Mesendoderm (in vitro differentiated cells): ENCODE measurements around the gene MAST4.

Source experiments
- DNase-seq: peaks from one replicate; pipeline ENCODE4 v3.0.0; 2013
- H2AK5ac ChIP-seq: 2 replicates; pipeline ENCODE4 v1.6.1; 2013; ENCODE audit warnings: low read length, inconsistent platforms
- H2BK120ac ChIP-seq: 2 replicates; pipeline ENCODE4 v1.6.1; 2013; ENCODE audit warnings: low read depth, mild to moderate bottlenecking, low read length, moderate library complexity, mixed read lengths
- H2BK15ac ChIP-seq: replicated peaks from 2 replicates; pipeline ENCODE4 v1.6.1; 2013; ENCODE audit warnings: low read depth, mild to moderate bottlenecking, moderate library complexity
- H2BK5ac ChIP-seq: 2 replicates; pipeline ENCODE4 v1.6.1; 2013; ENCODE audit warnings: low read length, inconsistent platforms
- H3K18ac ChIP-seq: 2 replicates; pipeline ENCODE4 v1.6.1; 2013; ENCODE audit warnings: mild to moderate bottlenecking, low read length, mixed read lengths
- H3K23ac ChIP-seq: one replicate; pipeline ENCODE4 v1.6.1; 2013; ENCODE audit warnings: low read length
- H3K27ac ChIP-seq: 2 replicates; pipeline ENCODE4 v1.5.1; 2013; ENCODE audit warnings: low read depth, mild to moderate bottlenecking, inconsistent platforms, low read length, moderate library complexity
- H3K27me3 ChIP-seq: 2 replicates; pipeline ENCODE4 v1.6.1; 2013; ENCODE audit warnings: low read length, control low read depth, mild to moderate bottlenecking, inconsistent platforms; ENCODE audit not compliant: insufficient read depth, poor library complexity
- H3K36me3 ChIP-seq: 2 replicates; pipeline ENCODE4 v1.6.1; 2013; ENCODE audit warnings: low read length, inconsistent platforms; ENCODE audit not compliant: control insufficient read depth, insufficient read depth
- H3K4ac ChIP-seq: one replicate; pipeline ENCODE4 v1.6.1; 2013; ENCODE audit warnings: low read depth, mild to moderate bottlenecking, low read length, moderate library complexity
- H3K4me1 ChIP-seq: 2 replicates; pipeline ENCODE4 v1.6.1; 2013; ENCODE audit warnings: low read depth, low read length, inconsistent platforms; ENCODE audit not compliant: control insufficient read depth
- H3K4me2 ChIP-seq: 2 replicates; pipeline ENCODE4 v1.6.1; 2013; ENCODE audit warnings: low read length
- H3K4me3 ChIP-seq: 2 replicates; pipeline ENCODE4 v1.5.1; 2013; ENCODE audit warnings: mild to moderate bottlenecking, low read length
- H3K56ac ChIP-seq: one replicate; pipeline ENCODE4 v1.6.1; 2013; ENCODE audit warnings: low read length
- H3K79me1 ChIP-seq: 2 replicates; pipeline ENCODE4 v1.6.1; 2013; ENCODE audit warnings: low read length, inconsistent platforms
- H3K79me2 ChIP-seq: 2 replicates; pipeline ENCODE4 v1.6.1; 2013; ENCODE audit warnings: mild to moderate bottlenecking, low read length; ENCODE audit not compliant: control insufficient read depth, insufficient read depth
- H3K9ac ChIP-seq: 2 replicates; pipeline ENCODE4 v1.6.1; 2013; ENCODE audit warnings: low read length, inconsistent platforms
- H4K5ac ChIP-seq: one replicate; pipeline ENCODE4 v1.6.1; 2013; ENCODE audit warnings: low read length
- H4K8ac ChIP-seq: one replicate; pipeline ENCODE4 v1.6.1; 2013; ENCODE audit warnings: low read depth, mild to moderate bottlenecking, control low read depth, low read length, moderate library complexity
- WGBS: extraction: QIAGEN DNeasy Blood & Tissue Kit; methylation state at CpG from one replicate; pipeline ENCODE4 v1.1.7; 2013; ENCODE audit warnings: low lambda C conversion rate, missing lambda C conversion rate; ENCODE audit not compliant: insufficient coverage; ENCODE audit errors: extremely low coverage; 5-methylcytosine and 5-hydroxymethylcytosine counted together

MAST4 gene

GRCh38 chr5:66956439-66956838 is 360.2 kb downstream of the MAST4 start:
- Histone ChIP-seq H4K8ac (no peak overlapping the region), H2AK5ac (no peak overlapping the region), H3K4me3 (no peak overlapping the region), H4K5ac (no peak overlapping the region), H3K23ac (no peak overlapping the region), H3K56ac (no peak overlapping the region), H3K18ac (no peak overlapping the region), H3K9ac (no peak overlapping the region), H2BK5ac (no peak overlapping the region), H3K27ac (no peak overlapping the region), H3K4ac (no peak overlapping the region), H3K4me2 (no peak overlapping the region), H3K79me1 (no peaks in the 10 kb centered on the region), H3K36me3 (no peaks in the 10 kb centered on the region), H3K4me1 (peaks cover 1% of the 10 kb centered on the region), H3K27me3 (no peaks in the 10 kb centered on the region), H2BK120ac (no peak overlapping the region), H2BK15ac (no peak overlapping the region), H3K79me2 (no peaks in the 10 kb centered on the region)
- no peak for DNase-seq
- no CpG with 5 or more reads among the region's 4 CpGs for WGBS

- no peak overlapping the region for H3K27ac ChIP-seq
- no peak overlapping the region for H3K4me2 ChIP-seq
These were observed 362.2 kb downstream of the MAST4 start for GRCh38 chr5:66958201-66958979.

GRCh38 chr5:66958980-66959641 is 362.9 kb downstream of the MAST4 start:
- no peak overlapping the region for H4K8ac ChIP-seq
- no peak overlapping the region for H3K4ac ChIP-seq
- peaks cover 1% of the 10 kb centered on the region for H3K4me1 ChIP-seq
- H2BK120ac ChIP-seq = no peak overlapping the region
- peak overlapping the region; percentile 41 for H2BK15ac ChIP-seq
- WGBS = no CpG with 5 or more reads among the region's 11 CpGs
- H3K36me3 ChIP-seq = no peaks in the 10 kb centered on the region
- peak overlapping the region; percentile 9 for H3K9ac ChIP-seq
- peak overlapping the region; percentile 49 for H3K56ac ChIP-seq
- no peak overlapping the region for H2BK5ac ChIP-seq
- H3K79me1 ChIP-seq = no peaks in the 10 kb centered on the region
- H3K23ac ChIP-seq = no peak overlapping the region
- no peaks in the 10 kb centered on the region for H3K27me3 ChIP-seq
- H3K4me3 ChIP-seq = no peak overlapping the region
- peak overlapping the region; percentile 58 for H3K27ac ChIP-seq
- peak; percentile 86 for DNase-seq
- no peak overlapping the region for H2AK5ac ChIP-seq
- H3K4me2 ChIP-seq = peak overlapping the region; percentile 19
- H3K18ac ChIP-seq = peak overlapping the region; percentile 80
- no peaks in the 10 kb centered on the region for H3K79me2 ChIP-seq
- H4K5ac ChIP-seq = no peak overlapping the region

More at GRCh38 chr5:66958201-66958979, 362.2 kb downstream of the MAST4 start:
- Histone ChIP-seq H3K79me2 (no peaks in the 10 kb centered on the region), H3K4me3 (no peak overlapping the region), H2BK15ac (no peak overlapping the region), H3K27me3 (no peaks in the 10 kb centered on the region), H3K56ac (no peak overlapping the region), H2AK5ac (no peak overlapping the region), H3K18ac (no peak overlapping the region), H3K9ac (no peak overlapping the region), H3K4me1 (peaks cover 1% of the 10 kb centered on the region), H2BK5ac (no peak overlapping the region), H3K79me1 (no peaks in the 10 kb centered on the region), H3K4ac (no peak overlapping the region), H4K5ac (no peak overlapping the region), H2BK120ac (no peak overlapping the region), H3K36me3 (no peaks in the 10 kb centered on the region), H4K8ac (no peak overlapping the region), H3K23ac (no peak overlapping the region)
- DNase-seq = peak; percentile 45
- WGBS = no CpG with 5 or more reads among the region's 10 CpGs

- H3K4me2 ChIP-seq = no peak overlapping the region
- H2BK5ac ChIP-seq = no peak overlapping the region
- H3K4ac ChIP-seq = no peak overlapping the region
- H3K23ac ChIP-seq = no peak overlapping the region
- H3K27ac ChIP-seq = no peak overlapping the region
- no peak overlapping the region for H2BK15ac ChIP-seq
- no peak overlapping the region for H4K5ac ChIP-seq
- peak overlapping the region; percentile 51 for H3K18ac ChIP-seq
- no peaks in the 10 kb centered on the region for H3K27me3 ChIP-seq
- H3K4me1 ChIP-seq = peaks cover 1% of the 10 kb centered on the region
- no CpG with 5 or more reads among the region's 2 CpGs for WGBS
- H3K9ac ChIP-seq = no peak overlapping the region
- no peak for DNase-seq
- H3K4me3 ChIP-seq = no peak overlapping the region
- no peaks in the 10 kb centered on the region for H3K79me2 ChIP-seq
- no peak overlapping the region for H2BK120ac ChIP-seq
- no peak overlapping the region for H2AK5ac ChIP-seq
- H4K8ac ChIP-seq = no peak overlapping the region
- no peak overlapping the region for H3K56ac ChIP-seq
- H3K36me3 ChIP-seq = no peaks in the 10 kb centered on the region
- H3K79me1 ChIP-seq = no peaks in the 10 kb centered on the region
These were observed 363.5 kb downstream of the MAST4 start for GRCh38 chr5:66959653-66960052.

GRCh38 chr5:66960369-66961137 is 364.4 kb downstream of the MAST4 start:
- WGBS = no CpG with 5 or more reads among the region's 7 CpGs
- Histone ChIP-seq H4K5ac (no peak overlapping the region), H4K8ac (no peak overlapping the region), H3K27ac (no peak overlapping the region), H3K79me1 (no peaks in the 10 kb centered on the region), H2BK120ac (no peak overlapping the region), H3K79me2 (no peaks in the 10 kb centered on the region), H3K36me3 (no peaks in the 10 kb centered on the region), H3K4me3 (no peak overlapping the region), H3K4me2 (no peak overlapping the region), H3K56ac (no peak overlapping the region), H3K23ac (no peak overlapping the region), H2AK5ac (no peak overlapping the region), H2BK15ac (no peak overlapping the region), H3K4ac (no peak overlapping the region), H3K27me3 (no peaks in the 10 kb centered on the region), H3K9ac (no peak overlapping the region), H2BK5ac (no peak overlapping the region), H3K4me1 (peaks cover 1% of the 10 kb centered on the region), H3K18ac (no peak overlapping the region)
- peak; percentile 27 for DNase-seq
